CD4-positive, alpha-beta T cell treated with Interleukin-15 for 1 hour (primary cell): ENCODE measurements around the gene PHETA1.

ENCODE experiments used
- DNase-seq: peaks from one replicate; pipeline ENCODE4 v3.0.0-alpha.2; 2020

PHETA1 gene

GRCh38 chr12:111368788-111369495, at the start of gene PHETA1:
Gene PHETA1, minus strand, starts transcription at chr12:111369095. Its CDS starts 5,668 bp downstream, at chr12:111363427.
- peak; percentile 77 for DNase-seq

GRCh38 chr12:111418594-111418880, 49.6 kb upstream of the PHETA1 start:
- DNase-seq: no peak

- DNase-seq: no peak
Measured at GRCh38 chr12:111417784-111418593, 49.1 kb upstream of the PHETA1 start.

- no peak for DNase-seq
Measured at GRCh38 chr12:111417290-111417689, 48.4 kb upstream of the PHETA1 start.

GRCh38 chr12:111414711-111415252, 45.9 kb upstream of the PHETA1 start:
- no peak for DNase-seq

GRCh38 chr12:111413442-111414086, 44.7 kb upstream of the PHETA1 start:
- no peak for DNase-seq

- DNase-seq: no peak
Measured at GRCh38 chr12:111412830-111413441, 44.0 kb upstream of the PHETA1 start.

- no peak for DNase-seq
Measured at GRCh38 chr12:111412007-111412829, 43.3 kb upstream of the PHETA1 start.

- peak; percentile 59 for DNase-seq
Measured at GRCh38 chr12:111411185-111411764, 42.4 kb upstream of the PHETA1 start.

- DNase-seq: no peak
Measured at GRCh38 chr12:111410431-111411184, 41.7 kb upstream of the PHETA1 start.

- DNase-seq: no peak
Measured at GRCh38 chr12:111409780-111410430, 41.0 kb upstream of the PHETA1 start.

- no peak for DNase-seq
Measured at GRCh38 chr12:111409403-111409779, 40.5 kb upstream of the PHETA1 start.

GRCh38 chr12:111408686-111409402, 39.9 kb upstream of the PHETA1 start:
- DNase-seq: no peak

GRCh38 chr12:111408116-111408440, 39.2 kb upstream of the PHETA1 start:
- no peak for DNase-seq

GRCh38 chr12:111407377-111408115, 38.7 kb upstream of the PHETA1 start:
- DNase-seq: no peak

- peak; percentile 76 for DNase-seq
Measured at GRCh38 chr12:111406474-111407376, 37.8 kb upstream of the PHETA1 start.

GRCh38 chr12:111405859-111406473, 37.1 kb upstream of the PHETA1 start, which contains the start of gene SH2B3:
Gene SH2B3, plus strand, starts transcription at chr12:111405923. Its CDS starts 12,223 bp downstream, at chr12:111418146.
- no peak for DNase-seq
